ENCODE data around the gene PHACTR1. TPM values are rescaled to one million over a fixed set of nuclear protein-coding genes. Genes with fewer than 3 reads are reported as not detected.

The PHACTR1 gene
- total RNA-seq, 1 experiment from 2014 or later = 15.5 TPM

DNA sequence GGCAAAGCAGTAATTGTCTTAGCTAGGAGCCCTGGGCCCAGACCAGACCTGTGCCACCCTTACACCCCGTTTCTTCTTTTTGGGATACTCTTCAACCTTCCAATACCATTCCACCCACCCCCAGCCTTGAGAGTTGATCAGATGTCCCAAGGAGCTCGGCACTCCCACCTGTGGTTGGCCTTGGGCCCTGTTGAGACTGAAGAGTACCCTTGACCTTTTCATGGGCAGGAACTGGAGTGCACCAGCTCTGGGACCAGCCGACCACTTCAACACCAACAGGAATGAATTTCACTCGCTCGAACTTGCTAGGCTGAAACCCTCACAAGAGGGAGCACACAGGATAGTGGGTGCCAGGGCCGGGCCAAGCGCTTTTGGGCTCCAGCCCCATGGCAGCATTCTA is 273.6 kb downstream of the PHACTR1 start (continued):
- TF ChIP-seq IRF2 (CRISPR knock-in tag; IDR thresholded peaks at IDR 0.05; ENCODE audit: borderline replicate concordance, low read depth) = no peak
- no peak for TF ChIP-seq OVOL2 (CRISPR knock-in tag; IDR thresholded peaks at IDR 0.05; ENCODE audit: borderline replicate concordance)

DNA sequence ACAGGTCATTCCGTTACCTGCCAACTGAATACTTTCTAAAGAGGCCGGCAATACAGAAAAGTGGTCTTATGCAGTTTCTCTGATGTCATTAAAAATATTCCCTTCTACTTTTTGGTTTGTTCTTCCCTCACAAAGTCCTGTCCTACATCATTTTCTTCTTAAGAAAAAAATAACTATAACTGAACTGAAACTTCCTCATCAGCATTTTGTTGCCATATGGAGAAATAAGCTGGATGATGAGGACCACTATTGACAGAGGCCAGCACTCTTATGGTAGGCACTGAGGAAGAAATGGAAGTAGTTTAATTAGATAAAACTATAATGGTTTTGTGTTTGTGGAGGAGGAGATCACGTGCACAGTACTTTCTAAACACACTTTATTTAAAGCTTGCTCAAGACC is 274.9 kb downstream of the PHACTR1 start:
- Mint-ChIP-seq H3K27ac (no peak overlapping the region), H3K9me3 (peaks cover 14% of the 10 kb centered on the region; the same call in 1 of the 2 replicates), H3K4me3 (no peak overlapping the region), H3K4me1 (peaks cover 18% of the 10 kb centered on the region), H3K36me3 (peaks cover 12% of the 10 kb centered on the region), H3K27me3 (ENCODE audit: low read depth) (no peaks in the 10 kb centered on the region; the same call in 1 of the 2 replicates)
- DNase-seq (ENCODE audit: low spot score) (no peak), ATAC-seq (no peak)
- CTCF ChIA-PET = interaction anchor here (1.8 kb wide), 1 partner anchor 80 kb away, joined by 5 read pairs; no protein-coding TSS in a partner anchor
- TF ChIP-seq, protein P1, sequence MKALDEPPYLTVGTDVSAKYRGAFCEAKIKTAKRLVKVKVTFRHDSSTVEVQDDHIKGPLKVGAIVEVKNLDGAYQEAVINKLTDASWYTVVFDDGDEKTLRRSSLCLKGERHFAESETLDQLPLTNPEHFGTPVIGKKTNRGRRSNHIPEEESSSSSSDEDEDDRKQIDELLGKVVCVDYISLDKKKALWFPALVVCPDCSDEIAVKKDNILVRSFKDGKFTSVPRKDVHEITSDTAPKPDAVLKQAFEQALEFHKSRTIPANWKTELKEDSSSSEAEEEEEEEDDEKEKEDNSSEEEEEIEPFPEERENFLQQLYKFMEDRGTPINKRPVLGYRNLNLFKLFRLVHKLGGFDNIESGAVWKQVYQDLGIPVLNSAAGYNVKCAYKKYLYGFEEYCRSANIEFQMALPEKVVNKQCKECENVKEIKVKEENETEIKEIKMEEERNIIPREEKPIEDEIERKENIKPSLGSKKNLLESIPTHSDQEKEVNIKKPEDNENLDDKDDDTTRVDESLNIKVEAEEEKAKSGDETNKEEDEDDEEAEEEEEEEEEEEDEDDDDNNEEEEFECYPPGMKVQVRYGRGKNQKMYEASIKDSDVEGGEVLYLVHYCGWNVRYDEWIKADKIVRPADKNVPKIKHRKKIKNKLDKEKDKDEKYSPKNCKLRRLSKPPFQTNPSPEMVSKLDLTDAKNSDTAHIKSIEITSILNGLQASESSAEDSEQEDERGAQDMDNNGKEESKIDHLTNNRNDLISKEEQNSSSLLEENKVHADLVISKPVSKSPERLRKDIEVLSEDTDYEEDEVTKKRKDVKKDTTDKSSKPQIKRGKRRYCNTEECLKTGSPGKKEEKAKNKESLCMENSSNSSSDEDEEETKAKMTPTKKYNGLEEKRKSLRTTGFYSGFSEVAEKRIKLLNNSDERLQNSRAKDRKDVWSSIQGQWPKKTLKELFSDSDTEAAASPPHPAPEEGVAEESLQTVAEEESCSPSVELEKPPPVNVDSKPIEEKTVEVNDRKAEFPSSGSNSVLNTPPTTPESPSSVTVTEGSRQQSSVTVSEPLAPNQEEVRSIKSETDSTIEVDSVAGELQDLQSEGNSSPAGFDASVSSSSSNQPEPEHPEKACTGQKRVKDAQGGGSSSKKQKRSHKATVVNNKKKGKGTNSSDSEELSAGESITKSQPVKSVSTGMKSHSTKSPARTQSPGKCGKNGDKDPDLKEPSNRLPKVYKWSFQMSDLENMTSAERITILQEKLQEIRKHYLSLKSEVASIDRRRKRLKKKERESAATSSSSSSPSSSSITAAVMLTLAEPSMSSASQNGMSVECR (CRISPR knock-in tag; IDR thresholded peaks at IDR 0.05; ENCODE audit: borderline replicate concordance) = no peak
- TF ChIP-seq, protein P2, sequence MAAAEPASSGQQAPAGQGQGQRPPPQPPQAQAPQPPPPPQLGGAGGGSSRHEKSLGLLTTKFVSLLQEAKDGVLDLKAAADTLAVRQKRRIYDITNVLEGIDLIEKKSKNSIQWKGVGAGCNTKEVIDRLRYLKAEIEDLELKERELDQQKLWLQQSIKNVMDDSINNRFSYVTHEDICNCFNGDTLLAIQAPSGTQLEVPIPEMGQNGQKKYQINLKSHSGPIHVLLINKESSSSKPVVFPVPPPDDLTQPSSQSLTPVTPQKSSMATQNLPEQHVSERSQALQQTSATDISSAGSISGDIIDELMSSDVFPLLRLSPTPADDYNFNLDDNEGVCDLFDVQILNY (CRISPR knock-in tag; IDR thresholded peaks at IDR 0.05) = no peak
- TF ChIP-seq GTF2I (CRISPR knock-in tag; conservative IDR thresholded peaks at IDR 0.05) (no peak), ZNF416 (CRISPR knock-in tag; IDR thresholded peaks at IDR 0.05) (no peak), NR1H2 (CRISPR knock-in tag; IDR thresholded peaks at IDR 0.05) (no peak), ZNF121 (CRISPR knock-in tag; IDR thresholded peaks at IDR 0.05) (no peak), ZNF232 (CRISPR knock-in tag; IDR thresholded peaks at IDR 0.05) (no peak), MYBL2 (CRISPR knock-in tag; IDR thresholded peaks at IDR 0.05) (no peak), ZNF671 (CRISPR knock-in tag; IDR thresholded peaks at IDR 0.05) (no peak)
- TF ChIP-seq, protein P3, sequence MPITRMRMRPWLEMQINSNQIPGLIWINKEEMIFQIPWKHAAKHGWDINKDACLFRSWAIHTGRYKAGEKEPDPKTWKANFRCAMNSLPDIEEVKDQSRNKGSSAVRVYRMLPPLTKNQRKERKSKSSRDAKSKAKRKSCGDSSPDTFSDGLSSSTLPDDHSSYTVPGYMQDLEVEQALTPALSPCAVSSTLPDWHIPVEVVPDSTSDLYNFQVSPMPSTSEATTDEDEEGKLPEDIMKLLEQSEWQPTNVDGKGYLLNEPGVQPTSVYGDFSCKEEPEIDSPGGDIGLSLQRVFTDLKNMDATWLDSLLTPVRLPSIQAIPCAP (CRISPR knock-in tag; IDR thresholded peaks at IDR 0.05) = no peak
- TF ChIP-seq, protein P4, sequence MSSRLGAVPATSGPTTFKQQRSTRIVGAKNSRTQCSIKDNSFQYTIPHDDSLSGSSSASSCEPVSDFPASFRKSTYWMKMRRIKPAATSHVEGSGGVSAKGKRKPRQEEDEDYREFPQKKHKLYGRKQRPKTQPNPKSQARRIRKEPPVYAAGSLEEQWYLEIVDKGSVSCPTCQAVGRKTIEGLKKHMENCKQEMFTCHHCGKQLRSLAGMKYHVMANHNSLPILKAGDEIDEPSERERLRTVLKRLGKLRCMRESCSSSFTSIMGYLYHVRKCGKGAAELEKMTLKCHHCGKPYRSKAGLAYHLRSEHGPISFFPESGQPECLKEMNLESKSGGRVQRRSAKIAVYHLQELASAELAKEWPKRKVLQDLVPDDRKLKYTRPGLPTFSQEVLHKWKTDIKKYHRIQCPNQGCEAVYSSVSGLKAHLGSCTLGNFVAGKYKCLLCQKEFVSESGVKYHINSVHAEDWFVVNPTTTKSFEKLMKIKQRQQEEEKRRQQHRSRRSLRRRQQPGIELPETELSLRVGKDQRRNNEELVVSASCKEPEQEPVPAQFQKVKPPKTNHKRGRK (CRISPR knock-in tag; IDR thresholded peaks at IDR 0.05; ENCODE audit: borderline replicate concordance) = no peak
- TF ChIP-seq, protein P5, sequence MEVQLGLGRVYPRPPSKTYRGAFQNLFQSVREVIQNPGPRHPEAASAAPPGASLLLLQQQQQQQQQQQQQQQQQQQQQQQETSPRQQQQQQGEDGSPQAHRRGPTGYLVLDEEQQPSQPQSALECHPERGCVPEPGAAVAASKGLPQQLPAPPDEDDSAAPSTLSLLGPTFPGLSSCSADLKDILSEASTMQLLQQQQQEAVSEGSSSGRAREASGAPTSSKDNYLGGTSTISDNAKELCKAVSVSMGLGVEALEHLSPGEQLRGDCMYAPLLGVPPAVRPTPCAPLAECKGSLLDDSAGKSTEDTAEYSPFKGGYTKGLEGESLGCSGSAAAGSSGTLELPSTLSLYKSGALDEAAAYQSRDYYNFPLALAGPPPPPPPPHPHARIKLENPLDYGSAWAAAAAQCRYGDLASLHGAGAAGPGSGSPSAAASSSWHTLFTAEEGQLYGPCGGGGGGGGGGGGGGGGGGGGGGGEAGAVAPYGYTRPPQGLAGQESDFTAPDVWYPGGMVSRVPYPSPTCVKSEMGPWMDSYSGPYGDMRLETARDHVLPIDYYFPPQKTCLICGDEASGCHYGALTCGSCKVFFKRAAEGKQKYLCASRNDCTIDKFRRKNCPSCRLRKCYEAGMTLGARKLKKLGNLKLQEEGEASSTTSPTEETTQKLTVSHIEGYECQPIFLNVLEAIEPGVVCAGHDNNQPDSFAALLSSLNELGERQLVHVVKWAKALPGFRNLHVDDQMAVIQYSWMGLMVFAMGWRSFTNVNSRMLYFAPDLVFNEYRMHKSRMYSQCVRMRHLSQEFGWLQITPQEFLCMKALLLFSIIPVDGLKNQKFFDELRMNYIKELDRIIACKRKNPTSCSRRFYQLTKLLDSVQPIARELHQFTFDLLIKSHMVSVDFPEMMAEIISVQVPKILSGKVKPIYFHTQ (CRISPR knock-in tag; IDR thresholded peaks at IDR 0.05) = no peak
- TF ChIP-seq, protein P6, sequence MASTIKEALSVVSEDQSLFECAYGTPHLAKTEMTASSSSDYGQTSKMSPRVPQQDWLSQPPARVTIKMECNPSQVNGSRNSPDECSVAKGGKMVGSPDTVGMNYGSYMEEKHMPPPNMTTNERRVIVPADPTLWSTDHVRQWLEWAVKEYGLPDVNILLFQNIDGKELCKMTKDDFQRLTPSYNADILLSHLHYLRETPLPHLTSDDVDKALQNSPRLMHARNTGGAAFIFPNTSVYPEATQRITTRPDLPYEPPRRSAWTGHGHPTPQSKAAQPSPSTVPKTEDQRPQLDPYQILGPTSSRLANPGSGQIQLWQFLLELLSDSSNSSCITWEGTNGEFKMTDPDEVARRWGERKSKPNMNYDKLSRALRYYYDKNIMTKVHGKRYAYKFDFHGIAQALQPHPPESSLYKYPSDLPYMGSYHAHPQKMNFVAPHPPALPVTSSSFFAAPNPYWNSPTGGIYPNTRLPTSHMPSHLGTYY (CRISPR knock-in tag; IDR thresholded peaks at IDR 0.05) = no peak
- TF ChIP-seq, protein P7, sequence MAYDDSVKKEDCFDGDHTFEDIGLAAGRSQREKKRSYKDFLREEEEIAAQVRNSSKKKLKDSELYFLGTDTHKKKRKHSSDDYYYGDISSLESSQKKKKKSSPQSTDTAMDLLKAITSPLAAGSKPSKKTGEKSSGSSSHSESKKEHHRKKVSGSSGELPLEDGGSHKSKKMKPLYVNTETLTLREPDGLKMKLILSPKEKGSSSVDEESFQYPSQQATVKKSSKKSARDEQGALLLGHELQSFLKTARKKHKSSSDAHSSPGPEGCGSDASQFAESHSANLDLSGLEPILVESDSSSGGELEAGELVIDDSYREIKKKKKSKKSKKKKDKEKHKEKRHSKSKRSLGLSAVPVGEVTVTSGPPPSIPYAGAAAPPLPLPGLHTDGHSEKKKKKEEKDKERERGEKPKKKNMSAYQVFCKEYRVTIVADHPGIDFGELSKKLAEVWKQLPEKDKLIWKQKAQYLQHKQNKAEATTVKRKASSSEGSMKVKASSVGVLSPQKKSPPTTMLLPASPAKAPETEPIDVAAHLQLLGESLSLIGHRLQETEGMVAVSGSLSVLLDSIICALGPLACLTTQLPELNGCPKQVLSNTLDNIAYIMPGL (CRISPR knock-in tag; IDR thresholded peaks at IDR 0.05) = no peak
- TF ChIP-seq, protein P8, sequence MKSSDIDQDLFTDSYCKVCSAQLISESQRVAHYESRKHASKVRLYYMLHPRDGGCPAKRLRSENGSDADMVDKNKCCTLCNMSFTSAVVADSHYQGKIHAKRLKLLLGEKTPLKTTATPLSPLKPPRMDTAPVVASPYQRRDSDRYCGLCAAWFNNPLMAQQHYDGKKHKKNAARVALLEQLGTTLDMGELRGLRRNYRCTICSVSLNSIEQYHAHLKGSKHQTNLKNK (CRISPR knock-in tag; IDR thresholded peaks at IDR 0.05) = no peak
- POLR2A ChIA-PET = no interaction called here

Data from WTC11 (cell line).